ENCODE data around the gene MARF1. TPM values are rescaled to one million over a fixed set of nuclear protein-coding genes. Genes with fewer than 3 reads are reported as not detected.

Gene MARF1
- total and polyA plus RNA-seq, 9 of the 15 experiments (the other 6 are each of a cell fraction or from before 2014, with no cell fraction given), result 4.7 to 33.2 (median 11.7) TPM

GRCh38 chr16:15553313-15554088 lies 89.5 kb downstream of the MARF1 start (continued):
- no peak for TF ChIP-seq MGA (IDR thresholded peaks at IDR 0.05)
- TF ChIP-seq ZNF280B (CRISPR knock-in tag; IDR thresholded peaks at IDR 0.05), result no peak
- peak; percentile 53; the same call in 1 of the 2 replicates for TF ChIP-seq HDAC2 (IDR thresholded peaks at IDR 0.05)
- TF ChIP-seq ZKSCAN8 (CRISPR knock-in tag; IDR thresholded peaks at IDR 0.05), result no peak
- TF ChIP-seq NBN (IDR thresholded peaks at IDR 0.05; ENCODE audit: low read depth), result no peak
- no peak for TF ChIP-seq PHF21A (IDR thresholded peaks at IDR 0.05; ENCODE audit: borderline replicate concordance, low read depth)
- TF ChIP-seq NFXL1 (CRISPR knock-in tag; IDR thresholded peaks at IDR 0.05), result no peak
- TF ChIP-seq ZNF717 (CRISPR knock-in tag; IDR thresholded peaks at IDR 0.05), result no peak
- TF ChIP-seq POU5F1 (IDR thresholded peaks at IDR 0.05; ENCODE audit: borderline replicate concordance, low read depth, low read length, partially characterized antibody), result no peak
- no peak for TF ChIP-seq KAT7 (CRISPR knock-in tag; IDR thresholded peaks at IDR 0.05; ENCODE audit: borderline replicate concordance)
- no peak for TF ChIP-seq ZHX1 (conservative IDR thresholded peaks at IDR 0.05; ENCODE audit: low read length)
- no peak for TF ChIP-seq MEF2A (IDR thresholded peaks at IDR 0.05; ENCODE audit: control insufficient read depth, low read depth, low read length)
